Lower lobe of right lung (tissue), 2 donors: ENCODE data around the gene TBX4. TPM values are rescaled to one million over a fixed set of nuclear protein-coding genes. Genes with fewer than 3 reads are reported as not detected.

ENCODE experiments used
- ATAC-seq, 2 donors: fragments of 200-7000 bp; cut with Tn5 transposase; one replicate each; pipeline ENCODE4 v1.9.1; 2020 to 2022; ENCODE audit warnings: mild to moderate bottlenecking in 2 of 2, moderate library complexity in 2 of 2
- DNase-seq: peaks from one replicate; pipeline ENCODE4 v3.0.0-alpha.2; 2020
- H3K27ac ChIP-seq: fragments of 200-600 bp; one replicate; pipeline ENCODE4 v1.8.0; 2022
- H3K27me3 ChIP-seq: fragments of 200-600 bp; one replicate; pipeline ENCODE4 v1.8.0; 2022; ENCODE audit warnings: low read depth
- H3K36me3 ChIP-seq: fragments of 200-600 bp; one replicate; pipeline ENCODE4 v1.8.0; 2022; ENCODE audit warnings: mild to moderate bottlenecking
- H3K4me1 ChIP-seq: fragments of 200-600 bp; one replicate; pipeline ENCODE4 v1.8.0; 2022
- H3K4me3 ChIP-seq: fragments of 200-600 bp; one replicate; pipeline ENCODE4 v1.8.0; 2022; ENCODE audit warnings: mild to moderate bottlenecking
- H3K9me3 ChIP-seq: fragments of 200-600 bp; one replicate; pipeline ENCODE4 v1.8.0; 2022
- intact Hi-C: fragments of 100-400 bp; cut with DNase I; formaldehyde crosslinking; loops from one replicate; pipeline ENCODE4 v1.11.0; 2022
- total RNA-seq: library from RNA; stranded (reverse); fragmentation: NEBNext Ultra II Directional; extraction: Animal tissue kit (Norgen Biotek cat#: 25700); gene quantifications from one replicate; pipeline ENCODE4 v1.2.1, GENCODE V29; 2021
- TF ChIP-seq, protein P1 (sequence below): fragments of 200-600 bp; IDR thresholded peaks from one replicate; pipeline ENCODE4 v1.8.0; 2022; ENCODE audit warnings: antibody characterized with exemption, mild to moderate bottlenecking
- donor health status: DM: no; HTN: yes; CAD: no; lungs with severe emphysema.

The TBX4 gene
- total RNA-seq, 1 donor from 2014 or later: 22.3 TPM

- TF ChIP-seq, protein P1, sequence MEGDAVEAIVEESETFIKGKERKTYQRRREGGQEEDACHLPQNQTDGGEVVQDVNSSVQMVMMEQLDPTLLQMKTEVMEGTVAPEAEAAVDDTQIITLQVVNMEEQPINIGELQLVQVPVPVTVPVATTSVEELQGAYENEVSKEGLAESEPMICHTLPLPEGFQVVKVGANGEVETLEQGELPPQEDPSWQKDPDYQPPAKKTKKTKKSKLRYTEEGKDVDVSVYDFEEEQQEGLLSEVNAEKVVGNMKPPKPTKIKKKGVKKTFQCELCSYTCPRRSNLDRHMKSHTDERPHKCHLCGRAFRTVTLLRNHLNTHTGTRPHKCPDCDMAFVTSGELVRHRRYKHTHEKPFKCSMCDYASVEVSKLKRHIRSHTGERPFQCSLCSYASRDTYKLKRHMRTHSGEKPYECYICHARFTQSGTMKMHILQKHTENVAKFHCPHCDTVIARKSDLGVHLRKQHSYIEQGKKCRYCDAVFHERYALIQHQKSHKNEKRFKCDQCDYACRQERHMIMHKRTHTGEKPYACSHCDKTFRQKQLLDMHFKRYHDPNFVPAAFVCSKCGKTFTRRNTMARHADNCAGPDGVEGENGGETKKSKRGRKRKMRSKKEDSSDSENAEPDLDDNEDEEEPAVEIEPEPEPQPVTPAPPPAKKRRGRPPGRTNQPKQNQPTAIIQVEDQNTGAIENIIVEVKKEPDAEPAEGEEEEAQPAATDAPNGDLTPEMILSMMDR: no peak
- peak; percentile 65 to 66 for ATAC-seq
- Histone ChIP-seq H3K27ac (peak overlapping the region; percentile 89), H3K4me3 (peak overlapping the region; percentile 67), H3K4me1 (peaks cover 43% of the 10 kb centered on the region), H3K9me3 (no peaks in the 10 kb centered on the region), H3K36me3 (peaks cover 12% of the 10 kb centered on the region), H3K27me3 (peaks cover 43% of the 10 kb centered on the region)
- intact Hi-C loops: no loop called here
- DNase-seq: peak; percentile 74
Measured at GRCh38 chr17:61411261-61412142, 40.7 kb upstream of the TBX4 start.

DNA sequence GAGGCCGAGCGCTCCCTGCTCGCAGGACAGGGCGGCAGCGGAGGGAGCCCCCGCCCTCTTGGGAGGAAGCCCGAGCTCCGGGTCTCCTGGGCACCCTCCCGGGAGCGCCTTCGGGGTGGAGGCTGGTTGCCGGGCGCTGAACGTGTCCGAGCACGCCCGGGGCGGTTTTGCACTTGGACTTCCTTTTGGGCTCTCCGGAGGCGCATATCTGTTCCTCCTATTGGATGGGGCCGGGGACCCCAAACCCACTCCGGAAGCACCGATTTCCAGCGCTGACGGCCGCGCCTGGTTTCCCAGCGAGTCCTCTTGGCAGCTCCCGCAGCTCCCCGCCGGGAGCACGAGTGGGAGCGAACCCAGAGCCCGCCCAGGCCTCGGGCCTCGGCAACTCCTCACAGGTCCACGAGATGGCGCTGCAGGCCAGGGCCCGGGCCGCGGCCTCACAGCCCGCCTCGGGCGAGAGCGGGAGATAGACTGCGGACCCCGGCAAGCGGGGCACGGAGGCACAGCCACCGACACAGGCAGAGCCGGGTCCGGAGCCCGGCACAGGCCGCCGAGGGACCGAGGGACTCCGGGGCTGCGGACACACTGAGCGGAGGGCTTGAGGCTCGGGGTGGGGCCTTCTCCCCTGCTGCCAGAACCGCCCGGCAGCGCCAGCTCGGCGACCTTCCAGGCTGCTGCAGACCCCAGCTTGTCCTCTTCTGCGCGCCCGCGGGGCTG is 39.9 kb upstream of the TBX4 start:
- peak overlapping the region; percentile 89 for H3K27ac ChIP-seq
- peaks cover 12% of the 10 kb centered on the region for H3K36me3 ChIP-seq
- peak; percentile 87 for DNase-seq
- H3K27me3 ChIP-seq: peaks cover 35% of the 10 kb centered on the region
- H3K9me3 ChIP-seq: no peaks in the 10 kb centered on the region
- H3K4me3 ChIP-seq: peak overlapping the region; percentile 67
- TF ChIP-seq, protein P1: peak; percentile 100
- intact Hi-C loops: no loop called here
- peak; percentile 84 to 89 for ATAC-seq
- peaks cover 50% of the 10 kb centered on the region for H3K4me1 ChIP-seq

DNA sequence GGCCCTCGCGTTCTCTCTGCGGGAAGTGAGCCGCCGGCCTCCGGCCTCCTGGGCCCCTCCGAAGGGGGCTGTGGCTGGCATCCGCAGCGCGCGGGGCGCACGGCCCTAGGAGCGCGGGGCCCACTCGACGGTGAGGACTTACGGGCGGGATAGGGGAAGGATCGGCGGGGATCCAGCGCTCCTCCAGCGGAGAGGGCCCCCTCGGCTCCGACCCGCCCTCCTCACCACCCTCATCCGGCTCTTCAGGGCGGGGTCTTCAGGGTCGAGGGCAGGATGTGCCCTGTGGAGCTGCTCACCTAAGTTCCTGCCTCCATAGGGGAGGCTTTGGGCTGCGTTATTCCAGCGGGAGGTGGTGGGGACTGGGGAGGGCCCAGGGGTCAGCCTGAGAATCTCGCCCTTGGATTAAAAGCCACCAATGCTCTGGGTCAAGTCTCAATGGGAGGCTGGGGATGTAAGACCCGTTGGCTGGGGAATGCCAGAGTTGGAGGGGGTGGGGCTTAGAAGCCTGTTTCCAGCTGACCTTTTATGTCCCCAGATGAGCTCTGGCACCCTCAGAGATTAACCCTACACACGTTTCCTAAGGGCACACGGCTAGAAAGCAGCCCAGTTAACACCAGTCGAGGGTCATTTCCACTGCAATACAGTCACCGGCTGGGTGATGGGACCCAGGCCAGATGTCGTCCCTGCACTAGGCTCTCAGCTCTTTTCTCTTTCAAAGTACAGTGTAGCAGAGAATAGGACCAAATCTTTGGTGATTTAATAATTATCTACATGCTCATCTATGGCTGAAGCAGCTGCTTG is 39.2 kb upstream of the TBX4 start:
- Histone ChIP-seq H3K27ac (peak overlapping the region; percentile 89), H3K4me3 (peak overlapping the region; percentile 67), H3K9me3 (no peaks in the 10 kb centered on the region), H3K4me1 (peaks cover 48% of the 10 kb centered on the region), H3K27me3 (peaks cover 29% of the 10 kb centered on the region), H3K36me3 (peaks cover 5% of the 10 kb centered on the region)
- ATAC-seq (peak in 1 of 2 donors; percentile 0), DNase-seq (no peak)
- intact Hi-C loops: no loop called here
- TF ChIP-seq, protein P1: no peak

DNA sequence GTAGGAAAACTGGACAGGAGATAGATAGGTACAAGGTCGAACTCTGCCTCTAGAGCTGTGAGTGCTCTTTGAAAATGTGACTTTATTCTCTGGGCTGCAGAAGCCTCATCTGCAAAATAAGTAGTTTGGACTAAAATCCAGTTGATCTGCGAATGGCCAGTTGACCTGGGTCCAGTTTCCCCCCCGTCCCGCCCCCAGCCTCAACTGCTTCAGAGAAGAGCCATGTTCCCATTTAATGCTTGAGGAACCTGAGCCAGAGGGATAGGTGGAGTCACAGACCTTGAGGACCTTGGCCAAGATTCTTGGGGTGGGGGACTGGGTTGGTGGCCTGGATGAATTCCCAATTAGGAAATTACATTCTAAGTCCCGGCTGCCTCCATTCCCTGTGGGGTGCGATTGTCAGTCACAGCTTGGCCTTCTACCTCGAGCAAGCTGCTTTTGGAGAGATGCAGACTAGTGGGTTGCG is 38.5 kb upstream of the TBX4 start:
- H3K36me3 ChIP-seq: no peaks in the 10 kb centered on the region
- ATAC-seq (no peak), DNase-seq (no peak)
- H3K4me1 ChIP-seq: peaks cover 41% of the 10 kb centered on the region
- H3K9me3 ChIP-seq: no peaks in the 10 kb centered on the region
- H3K27ac ChIP-seq: peak overlapping the region; percentile 89
- intact Hi-C loops: no loop called here
- peaks cover 22% of the 10 kb centered on the region for H3K27me3 ChIP-seq
- peak overlapping the region; percentile 67 for H3K4me3 ChIP-seq
- TF ChIP-seq, protein P1: no peak
